Measurements from ENCODE around the gene RPL29. TPM values are rescaled to one million over a fixed set of nuclear protein-coding genes. Genes with fewer than 3 reads are reported as not detected.

The RPL29 gene
- total RNA-seq, 1 donor from 2014 or later, result 765 TPM

DNA sequence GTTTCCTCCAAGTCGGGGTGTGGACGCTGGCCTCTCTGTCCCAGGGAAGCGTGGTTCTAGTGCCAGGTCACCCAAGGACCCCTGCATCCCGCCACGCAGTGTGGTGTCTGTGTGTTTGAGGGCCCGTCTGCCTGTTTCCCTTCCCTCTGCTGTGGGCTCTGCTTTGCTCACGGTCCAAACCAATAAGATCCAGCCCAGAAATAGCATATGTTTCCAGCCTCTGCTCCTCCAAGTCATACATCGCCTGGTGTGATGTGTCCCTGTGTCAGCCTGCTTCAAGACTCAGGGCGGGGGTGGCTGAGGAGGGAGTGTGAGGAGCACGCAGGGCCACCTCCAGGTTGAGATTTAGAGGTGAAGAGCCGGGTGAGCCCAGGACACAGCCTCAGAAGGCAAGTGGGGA is 21.9 kb upstream of the RPL29 start:
- no peak for DNase-seq
- H3K9me3 ChIP-seq, result no peaks in the 10 kb centered on the region
- H3K4me3 ChIP-seq, result no peak overlapping the region
- peaks cover 19% of the 10 kb centered on the region for H3K4me1 ChIP-seq
- ATAC-seq, result no peak
- intact Hi-C loops (cut with DNase I), result loop anchor here (10.0 kb wide), 1 partner anchor 107 kb away; no protein-coding TSS in a partner anchor
- H3K27ac ChIP-seq, result peak overlapping the region; percentile 18
- H3K27me3 ChIP-seq (ENCODE audit: low read depth), result no peaks in the 10 kb centered on the region
- TF ChIP-seq CTCF (IDR thresholded peaks at IDR 0.05), result no peak
- no peaks in the 10 kb centered on the region for H3K36me3 ChIP-seq

GRCh38 chr3:52015438-52016228 is 19.9 kb upstream of the RPL29 start:
- H3K4me3 ChIP-seq, result no peak overlapping the region
- no peaks in the 10 kb centered on the region for H3K9me3 ChIP-seq
- no peak for TF ChIP-seq CTCF (IDR thresholded peaks at IDR 0.05)
- H3K4me1 ChIP-seq, result peaks cover 12% of the 10 kb centered on the region
- ATAC-seq (no peak), DNase-seq (no peak)
- no peaks in the 10 kb centered on the region for H3K36me3 ChIP-seq
- H3K27ac ChIP-seq, result no peak overlapping the region
- intact Hi-C loops (cut with DNase I), result loop anchor here (10.0 kb wide), 1 partner anchor 109 kb away; no protein-coding TSS in a partner anchor
- no peaks in the 10 kb centered on the region for H3K27me3 ChIP-seq (ENCODE audit: low read depth)

- Histone ChIP-seq H3K4me3 (no peak overlapping the region), H3K4me1 (peaks cover 12% of the 10 kb centered on the region), H3K9me3 (no peaks in the 10 kb centered on the region), H3K27ac (no peak overlapping the region), H3K36me3 (no peaks in the 10 kb centered on the region), H3K27me3 (ENCODE audit: low read depth) (no peaks in the 10 kb centered on the region)
- TF ChIP-seq CTCF (IDR thresholded peaks at IDR 0.05), result peak; percentile 28
- DNase-seq, result no peak
- intact Hi-C loops (cut with DNase I), result loop anchor here (10.0 kb wide), 1 partner anchor 110 kb away; no protein-coding TSS in a partner anchor
- no peak for ATAC-seq
These were observed 18.9 kb upstream of the RPL29 start for GRCh38 chr3:52014613-52015012.

DNA sequence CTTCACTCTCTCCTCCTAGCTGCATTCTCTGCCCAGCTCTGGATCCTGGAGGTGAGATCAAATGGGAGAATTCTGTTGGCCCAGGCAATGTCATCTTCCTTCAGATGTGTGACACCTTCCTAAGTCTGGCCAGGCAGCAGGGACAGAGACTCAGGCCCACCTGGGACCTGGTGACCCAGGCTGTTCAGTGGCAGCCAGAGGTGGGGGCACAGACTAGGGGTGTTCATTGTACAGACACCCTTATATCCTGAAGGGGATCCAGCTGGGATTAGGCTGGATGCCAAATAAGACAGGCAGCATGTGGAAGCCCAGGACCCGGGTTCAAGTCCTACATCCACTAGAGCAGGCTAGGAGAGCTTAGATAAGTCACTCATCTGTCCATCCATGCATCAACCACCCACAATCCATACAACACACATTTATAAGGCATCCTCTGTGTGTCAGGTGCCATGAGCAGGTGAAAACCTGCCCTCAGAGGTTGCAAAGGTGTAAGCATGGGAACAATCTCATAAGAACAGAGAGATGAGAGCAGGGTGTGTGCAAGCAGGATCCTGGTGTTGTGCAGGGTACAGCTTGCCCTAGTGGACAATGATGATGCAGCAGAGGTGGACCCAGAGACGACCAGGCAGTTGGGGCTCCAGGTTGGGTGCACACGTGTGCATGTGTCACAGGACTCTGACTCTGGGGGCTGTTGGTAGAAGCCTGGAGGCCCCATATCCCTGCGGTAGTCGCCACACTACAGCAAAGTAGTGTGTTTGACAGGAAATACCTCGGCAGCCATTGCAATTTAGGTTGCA is 18.3 kb upstream of the RPL29 start:
- Histone ChIP-seq H3K4me1 (peaks cover 12% of the 10 kb centered on the region), H3K36me3 (no peaks in the 10 kb centered on the region), H3K9me3 (no peaks in the 10 kb centered on the region), H3K27me3 (ENCODE audit: low read depth) (no peaks in the 10 kb centered on the region), H3K27ac (no peak overlapping the region), H3K4me3 (no peak overlapping the region)
- TF ChIP-seq CTCF (IDR thresholded peaks at IDR 0.05), result no peak
- DNase-seq, result no peak
- intact Hi-C loops (cut with DNase I), result loop anchor here (10.0 kb wide), 1 partner anchor 111 kb away; no protein-coding TSS in a partner anchor
- ATAC-seq, result no peak

- DNase-seq (no peak), ATAC-seq (peak; percentile 7 to 22)
- Histone ChIP-seq H3K27me3 (ENCODE audit: low read depth) (no peaks in the 10 kb centered on the region), H3K27ac (peak overlapping the region; percentile 58), H3K9me3 (no peaks in the 10 kb centered on the region), H3K4me3 (no peak overlapping the region), H3K36me3 (no peaks in the 10 kb centered on the region), H3K4me1 (peaks cover 12% of the 10 kb centered on the region)
- no peak for TF ChIP-seq CTCF (IDR thresholded peaks at IDR 0.05)
- intact Hi-C loops (cut with DNase I), result loop anchor here (10.0 kb wide), 1 partner anchor 112 kb away; no protein-coding TSS in a partner anchor
These were observed 17.0 kb upstream of the RPL29 start for GRCh38 chr3:52012699-52013098.

All from lower lobe of right lung (tissue), 2 donors.